Heart left ventricle (tissue), 16 donors: ENCODE data around the gene RNF31. TPM values are rescaled to one million over a fixed set of nuclear protein-coding genes. Genes with fewer than 3 reads are reported as not detected.

Experiments
- ATAC-seq, 4 donors: fragments of 200-7000 bp; cut with Tn5 transposase; one replicate each; pipeline ENCODE4 v1.9.1; 2020 to 2022; ENCODE audit warnings: moderate library complexity in 4 of 4, mild to moderate bottlenecking in 3 of 4, moderate number of reproducible peaks in 1 of 4
- DNase-seq, 5 donors: peaks; one replicate each; pipeline ENCODE4 v3.0.0-alpha.2; 2020
- H3K27ac ChIP-seq, 12 donors: fragments of 200-600 bp; sonication (generic) in 4 of 12; one replicate each; pipeline versions ENCODE4 v1.5.0 to v1.8.0; 2016 to 2022; ENCODE audit warnings: mild to moderate bottlenecking in 2 of 12
- H3K27me3 ChIP-seq, 9 donors: fragments of 200-600 bp; sonication (generic) in 2 of 9; one replicate each; pipeline versions ENCODE4 v1.5.1 to v1.8.0; 2016 to 2022; ENCODE audit warnings: mild to moderate bottlenecking in 3 of 9
- H3K36me3 ChIP-seq, 9 donors: fragments of 200-600 bp; sonication (generic) in 2 of 9; one replicate each; pipeline versions ENCODE4 v1.5.0 to v1.8.0; 2018 to 2022; ENCODE audit warnings: mild to moderate bottlenecking in 2 of 9
- H3K4me1 ChIP-seq, 12 donors: fragments of 200-600 bp; sonication (generic) in 4 of 12; one replicate each; pipeline versions ENCODE4 v1.5.0 to v1.8.0; 2016 to 2022; ENCODE audit warnings: mild to moderate bottlenecking in 3 of 12
- H3K4me3 ChIP-seq, 12 donors: fragments of 200-600 bp; sonication (generic) in 4 of 12; one replicate each; pipeline versions ENCODE4 v1.5.0 to v1.8.0; 2017 to 2022; ENCODE audit warnings: mild to moderate bottlenecking in 9 of 12, moderate library complexity in 4 of 12
- H3K9me3 ChIP-seq, 12 donors: fragments of 200-600 bp; sonication (generic) in 4 of 12; one replicate each; pipeline versions ENCODE4 v1.5.0 to v1.8.0; 2016 to 2022; ENCODE audit warnings: mild to moderate bottlenecking in 1 of 12
- CTCF ChIP-seq, 12 donors: fragments of 200-600 bp; sonication (generic) in 4 of 12; IDR thresholded peaks; one replicate each; pipeline versions ENCODE4 v1.5.0 to v1.8.0; 2018 to 2022; ENCODE audit warnings: antibody characterized with exemption in 12 of 12, mild to moderate bottlenecking in 5 of 12
- POLR2A ChIP-seq, 2 donors: fragments of 450-650 bp; IDR thresholded peaks; one replicate each; pipeline ENCODE4 v1.6.1; 2017; ENCODE audit warnings: antibody characterized with exemption in 2 of 2, mild to moderate bottlenecking in 2 of 2, moderate library complexity in 2 of 2
- WGBS, 4 donors: extraction: QIAGEN DNeasy Blood & Tissue Kit in 2 of 4; methylation state at CpG; one replicate each; pipeline versions ENCODE4 v1.1.5 to v1.1.7; 2013 to 2018; 5-methylcytosine and 5-hydroxymethylcytosine counted together
- intact Hi-C, 10 donors: fragments of 100-400 bp; cut with DNase I; formaldehyde crosslinking; loops; one replicate each; pipeline versions ENCODE4 v1.11.1 to v1.14.2; 2022
- polyA plus RNA-seq, 2 donors: library from polyadenylated mRNA; stranded (reverse); fragments of 200-250 nt; gene quantifications; one replicate each; pipeline ENCODE4 v1.2.3, GENCODE V29; 2013
- total RNA-seq, 9 donors: library from RNA; depleted of rRNA in 2 of 9; stranded (reverse); fragments of >200 nt in 2 of 9; fragmentation: NEBNext Ultra II Directional in 3 of 9; extraction: Animal tissue kit (Norgen Biotek cat#: 25700) in 3 of 9; gene quantifications; one replicate each; pipeline versions ENCODE4 v1.1.0 to v1.2.4, GENCODE V29; 2016 to 2023
- donor health status: ischemic (EF 13 %, LVEDD 7.1; RV severe dilation, severe dysfunction).
- donor health status: healthy with polysubstance abuse.
- donor health status: DM: no; HTN: yes; CAD: no.
- donor health status: DM: no; HTN: no; CAD: no.
- donor health status: ischemic (EF 25% LVEDD 6.9; RV normal size, moderate dysfunction).
- donor health status: ischemic (EF 25% LVEDD 5.7; RV mildly dilated, moderate dysfunction).
- donor health status: healthy.
- donor health status: DM: yes; HTN: yes; CAD: no.
- donor health status: ischemic (EF 35%, LVEDD 5.7; RV mildly dilated, moderate dysfunction).
- donor health status: nonischemic (EF 11% LVEDD 7.7; RV severe dilation, severe dysfunction).
- donor health status: DM: yes; HTN: yes; CAD: no.
- donor health status: PGD.
- donor health status: ischemic (EF 29% LVEDD 5.4; RV normal size, mild dysfunction).
- donor health status: nonischemic (EF 23%, LVEDD 6.1; RV moderate dilation, normal function).

The RNF31 gene
- total and polyA plus RNA-seq, 11 donors = 31.6 to 54.2 (median 36.6) TPM

GRCh38 chr14:24130717-24131548, 16.4 kb upstream of the RNF31 start:
- DNase-seq (peak; percentile 81 to 91 (median 81)), ATAC-seq (peak; percentile 77 to 87 (median 83))
- H3K4me1 ChIP-seq = peaks cover 0 to 41% (median 23%) of the 10 kb centered on the region in 12 donors
- intact Hi-C loops = loop anchor here in 3 of 10 donors (1.0 to 2.0 kb wide), 2 partner anchors 16 to 17 kb away; partner anchors contain the start of genes DCAF11 (in 3 of the 3) and NRL (in 3 of the 3)
- H3K9me3 ChIP-seq = no peaks in the 10 kb centered on the region
- no peak for TF ChIP-seq POLR2A (IDR thresholded peaks at IDR 0.05)
- no peak for TF ChIP-seq CTCF (IDR thresholded peaks at IDR 0.05)
- H3K4me3 ChIP-seq = peak overlapping the region in 10 of 12 donors; percentile 1 to 58 (median 44)
- H3K27ac ChIP-seq = peak overlapping the region; percentile 79 to 99 (median 93)
- 18 to 30% (median 23%) methylated on average over 4 to 7 of the region's 7 CpGs for WGBS, 4 donors
- no peaks in the 10 kb centered on the region for H3K27me3 ChIP-seq
- H3K36me3 ChIP-seq = peaks cover 0 to 4% (median 0%) of the 10 kb centered on the region in 9 donors

GRCh38 chr14:24131549-24131966, 15.7 kb upstream of the RNF31 start:
- TF ChIP-seq CTCF (IDR thresholded peaks at IDR 0.05) (no peak), POLR2A (IDR thresholded peaks at IDR 0.05) (no peak)
- intact Hi-C loops = loop anchor here in 3 of 10 donors (1.0 to 2.0 kb wide), 2 partner anchors 17 kb away; partner anchors contain the start of genes DCAF11 (in 3 of the 3) and NRL (in 3 of the 3)
- H3K4me3 ChIP-seq = peak overlapping the region in 11 of 12 donors; percentile 1 to 58 (median 42)
- H3K27ac ChIP-seq = peak overlapping the region; percentile 79 to 99 (median 93)
- H3K9me3 ChIP-seq = no peaks in the 10 kb centered on the region
- H3K27me3 ChIP-seq = no peaks in the 10 kb centered on the region
- ATAC-seq (peak; percentile 28 to 45 (median 35)), DNase-seq (peak in 4 of 5 donors; percentile 35 to 68 (median 52))
- H3K4me1 ChIP-seq = peaks cover 0 to 45% (median 25%) of the 10 kb centered on the region in 12 donors
- peaks cover 0 to 4% (median 0%) of the 10 kb centered on the region in 9 donors for H3K36me3 ChIP-seq
- WGBS, 4 donors = 17 to 39% (median 35%) methylated on average over 7 to 15 of the region's 15 CpGs

- peak in 3 of 5 donors; percentile 30 to 51 (median 49) for DNase-seq
Observed at GRCh38 chr14:24132061-24132685, 15.1 kb upstream of the RNF31 start.

More at GRCh38 chr14:24132061-24132685, 15.1 kb upstream of the RNF31 start:
- peak in 1 of 4 donors; percentile 0 for ATAC-seq
- TF ChIP-seq POLR2A (IDR thresholded peaks at IDR 0.05) = no peak
- no peak for TF ChIP-seq CTCF (IDR thresholded peaks at IDR 0.05)
- WGBS, 4 donors = 30 to 43% (median 39%) methylated on average over 19 to 24 of the region's 24 CpGs
- Histone ChIP-seq H3K27me3 (no peaks in the 10 kb centered on the region), H3K36me3 (peaks cover 0 to 5% (median 1%) of the 10 kb centered on the region in 9 donors), H3K4me1 (peaks cover 0 to 51% (median 31%) of the 10 kb centered on the region in 12 donors), H3K4me3 (peak overlapping the region; percentile 1 to 58 (median 41)), H3K9me3 (no peaks in the 10 kb centered on the region), H3K27ac (peak overlapping the region; percentile 79 to 99 (median 93))
- intact Hi-C loops = no loop called here
